Smooth muscle cell (in vitro differentiated cells): ENCODE data around the gene RPLP2. TPM values are rescaled to one million over a fixed set of nuclear protein-coding genes. Genes with fewer than 3 reads are reported as not detected.

Experiments used
- DNase-seq: peaks from one replicate; lab custom pipeline; 2025; ENCODE audit not compliant: unreplicated experiment; lab: John Stamatoyannopoulos, UW
- H2AFZ ChIP-seq: fragments of 200-600 bp; sonication (generic); 2 replicates; pipeline ENCODE4 v1.6.0; 2016; ENCODE audit warnings: antibody characterized with exemption, low read depth, mild to moderate bottlenecking
- H3F3A ChIP-seq: fragments of 200-600 bp; sonication (generic); 2 replicates; pipeline ENCODE4 v1.6.0; 2017; ENCODE audit warnings: antibody characterized with exemption, low read depth
- H3K27ac ChIP-seq: fragments of 200-600 bp; sonication (generic); 2 replicates; pipeline ENCODE4 v1.5.1; 2016; ENCODE audit warnings: low read depth, mild to moderate bottlenecking
- H3K27me3 ChIP-seq: fragments of 200-600 bp; sonication (generic); 2 replicates; pipeline ENCODE4 v1.6.1; 2016; ENCODE audit warnings: low read depth, mild to moderate bottlenecking
- H3K36me3 ChIP-seq: fragments of 200-600 bp; sonication (generic); 2 replicates; pipeline ENCODE4 v1.5.1; 2016; ENCODE audit warnings: low read depth
- H3K4me1 ChIP-seq: fragments of 200-600 bp; sonication (generic); 2 replicates; pipeline ENCODE4 v1.5.1; 2016; ENCODE audit warnings: low read depth
- H3K4me2 ChIP-seq: fragments of 200-600 bp; sonication (generic); 2 replicates; pipeline ENCODE4 v1.6.0; 2016; ENCODE audit warnings: mild to moderate bottlenecking
- H3K4me3 ChIP-seq: fragments of 200-600 bp; sonication (generic); 2 replicates; pipeline ENCODE4 v1.5.1; 2016; ENCODE audit warnings: mild to moderate bottlenecking
- H3K79me2 ChIP-seq: fragments of 200-600 bp; sonication (generic); 2 replicates; pipeline ENCODE4 v1.6.0; 2016; ENCODE audit warnings: low read depth, mild to moderate bottlenecking
- H3K9ac ChIP-seq: fragments of 200-600 bp; sonication (generic); 2 replicates; pipeline ENCODE4 v1.6.0; 2016; ENCODE audit warnings: low read depth
- H3K9me3 ChIP-seq: fragments of 200-600 bp; sonication (generic); replicated peaks from 2 replicates; pipeline ENCODE4 v1.5.1; 2016; ENCODE audit warnings: low read depth
- H4K20me1 ChIP-seq: fragments of 200-600 bp; sonication (generic); 2 replicates; pipeline ENCODE4 v1.6.0; 2016; ENCODE audit warnings: low read depth
- WGBS: methylation state at CpG from one replicate; pipeline ENCODE4 v1.1.7; 2016; ENCODE audit warnings: low lambda C conversion rate; 5-methylcytosine and 5-hydroxymethylcytosine counted together
- polyA plus RNA-seq: library from polyadenylated mRNA; unstranded; fragments of >200 nt; fragmentation: Nextera tagmentation; extraction: Ambion mirVana; gene quantifications from 2 replicates; pipeline ENCODE4 v1.2.1, GENCODE V29; 2016
- total RNA-seq: library from RNA; depleted of rRNA; stranded (reverse); fragments of >200 nt; gene quantifications from 2 replicates; pipeline ENCODE4 v1.2.3, GENCODE V29; 2014
- TF ChIP-seq, protein P1 (sequence below): fragments of 200-600 bp; sonication (generic); IDR thresholded peaks from 2 replicates; pipeline ENCODE4 v1.5.1; 2017; ENCODE audit warnings: borderline replicate concordance, mild to moderate bottlenecking, antibody characterized with exemption; ENCODE audit not compliant: insufficient read depth, poor library complexity, severe bottlenecking

The RPLP2 gene
- total and polyA plus RNA-seq, 2 experiments from 2014 or later, result 472 to 622 TPM

DNA sequence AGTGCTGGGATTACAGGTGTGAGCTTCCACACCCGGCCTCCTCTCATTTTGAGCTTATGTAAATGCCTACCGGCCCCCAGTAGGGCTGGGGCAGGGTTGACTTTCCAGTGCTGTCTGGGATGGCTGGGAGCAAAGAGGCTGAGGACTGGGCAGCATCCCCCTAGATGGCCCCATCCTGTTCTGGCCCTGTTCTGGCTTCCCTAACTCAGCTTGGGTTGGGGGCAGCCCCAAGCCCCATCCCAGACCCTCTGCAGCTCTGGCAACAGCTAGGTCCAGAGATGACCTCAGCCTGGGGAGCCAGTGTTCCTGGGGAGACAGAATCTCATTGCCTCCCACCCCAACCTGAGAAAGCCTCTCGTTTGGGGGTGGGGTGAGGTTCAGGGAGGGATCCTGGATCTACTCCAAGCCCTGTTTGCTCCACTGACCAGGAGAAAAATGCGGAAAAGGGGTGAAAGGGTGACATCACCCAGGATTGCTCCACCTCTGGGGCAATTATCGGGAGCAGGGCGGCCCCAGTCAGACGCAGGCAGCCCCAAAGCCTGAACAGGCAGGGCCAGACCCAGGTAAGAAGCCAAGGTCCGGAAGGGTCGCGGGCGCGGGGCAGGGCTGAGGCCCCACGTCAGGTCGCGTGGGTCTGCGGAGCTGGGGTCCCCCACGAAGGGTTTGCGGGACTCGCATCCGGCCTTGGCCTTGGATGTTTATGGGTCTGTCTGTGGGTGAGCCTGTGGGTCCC is 8.8 kb downstream of the RPLP2 start, which contains the start of gene PNPLA2:
PNPLA2 (plus strand) TSS at position 519 of the 733 bp plus-strand sequence. CDS start 805 bp downstream, outside the sequence.
- Histone ChIP-seq H3K36me3 (no peaks in the 10 kb centered on the region), H3F3A (no peaks in the 10 kb centered on the region), H3K9ac (peak within 1 kb of the TSS; percentile 97), H3K79me2 (peaks cover 13% of the 10 kb centered on the region), H2AFZ (peak within 1 kb of the TSS; percentile 63), H3K4me2 (peak within 1 kb of the TSS; percentile 100), H3K4me1 (peaks cover 10% of the 10 kb centered on the region), H3K27ac (peak within 1 kb of the TSS; percentile 83), H3K4me3 (peak within 1 kb of the TSS; percentile 96), H3K9me3 (no peaks in the 10 kb centered on the region), H3K27me3 (no peaks in the 10 kb centered on the region), H4K20me1 (peaks cover 34% of the 10 kb centered on the region)
- 55% methylated on average over 20 of the region's 20 CpGs for WGBS
- TF ChIP-seq, protein P1, sequence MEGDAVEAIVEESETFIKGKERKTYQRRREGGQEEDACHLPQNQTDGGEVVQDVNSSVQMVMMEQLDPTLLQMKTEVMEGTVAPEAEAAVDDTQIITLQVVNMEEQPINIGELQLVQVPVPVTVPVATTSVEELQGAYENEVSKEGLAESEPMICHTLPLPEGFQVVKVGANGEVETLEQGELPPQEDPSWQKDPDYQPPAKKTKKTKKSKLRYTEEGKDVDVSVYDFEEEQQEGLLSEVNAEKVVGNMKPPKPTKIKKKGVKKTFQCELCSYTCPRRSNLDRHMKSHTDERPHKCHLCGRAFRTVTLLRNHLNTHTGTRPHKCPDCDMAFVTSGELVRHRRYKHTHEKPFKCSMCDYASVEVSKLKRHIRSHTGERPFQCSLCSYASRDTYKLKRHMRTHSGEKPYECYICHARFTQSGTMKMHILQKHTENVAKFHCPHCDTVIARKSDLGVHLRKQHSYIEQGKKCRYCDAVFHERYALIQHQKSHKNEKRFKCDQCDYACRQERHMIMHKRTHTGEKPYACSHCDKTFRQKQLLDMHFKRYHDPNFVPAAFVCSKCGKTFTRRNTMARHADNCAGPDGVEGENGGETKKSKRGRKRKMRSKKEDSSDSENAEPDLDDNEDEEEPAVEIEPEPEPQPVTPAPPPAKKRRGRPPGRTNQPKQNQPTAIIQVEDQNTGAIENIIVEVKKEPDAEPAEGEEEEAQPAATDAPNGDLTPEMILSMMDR, result no peak
- DNase-seq, result no peak

DNA sequence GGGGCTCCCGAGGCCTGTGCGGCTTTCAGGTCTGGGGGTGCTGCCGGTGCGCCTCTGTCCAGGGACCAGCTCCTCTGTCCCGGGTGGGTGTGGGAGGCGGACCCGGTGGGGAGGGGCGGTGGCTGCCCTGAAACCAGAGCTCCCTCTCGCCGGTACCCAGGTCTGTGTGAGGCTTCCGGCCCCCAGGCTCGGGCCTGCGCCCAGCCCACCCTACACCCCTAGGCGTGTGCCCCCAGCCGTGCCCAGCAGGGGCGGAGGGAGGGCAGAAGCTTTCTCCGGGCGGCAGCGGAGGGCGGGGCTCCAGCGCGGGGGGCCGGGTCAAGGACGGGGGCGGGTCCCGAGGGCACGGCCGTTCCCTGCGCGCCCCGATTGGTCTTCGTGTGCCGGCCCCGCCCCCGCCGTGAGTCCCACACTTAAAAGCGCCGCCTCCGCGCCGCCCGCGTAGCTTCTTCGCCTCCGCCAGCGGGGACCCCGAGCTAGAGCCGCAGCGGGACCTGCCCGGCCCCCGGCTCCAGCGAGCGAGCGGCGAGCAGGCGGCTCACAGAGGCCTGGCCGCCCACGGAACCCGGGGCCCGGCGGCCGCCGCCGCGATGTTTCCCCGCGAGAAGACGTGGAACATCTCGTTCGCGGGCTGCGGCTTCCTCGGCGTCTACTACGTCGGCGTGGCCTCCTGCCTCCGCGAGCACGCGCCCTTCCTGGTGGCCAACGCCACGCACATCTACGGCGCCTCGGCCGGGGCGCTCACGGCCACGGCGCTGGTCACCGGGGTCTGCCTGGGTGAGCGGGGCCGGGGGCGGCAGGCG is 9.6 kb downstream of the RPLP2 start:
- TF ChIP-seq, protein P1, result no peak
- DNase-seq, result peak; percentile 79
- H3K4me3 ChIP-seq, result peak overlapping the region; percentile 96
- H3K27ac ChIP-seq, result peak overlapping the region; percentile 83
- H4K20me1 ChIP-seq, result peaks cover 34% of the 10 kb centered on the region
- peak overlapping the region; percentile 63 for H2AFZ ChIP-seq
- WGBS, result 4% methylated on average over 54 of the region's 96 CpGs
- no peaks in the 10 kb centered on the region for H3K9me3 ChIP-seq
- no peaks in the 10 kb centered on the region for H3K27me3 ChIP-seq
- peak overlapping the region; percentile 97 for H3K9ac ChIP-seq
- peak overlapping the region; percentile 100 for H3K4me2 ChIP-seq
- no peaks in the 10 kb centered on the region for H3K36me3 ChIP-seq
- peaks cover 13% of the 10 kb centered on the region for H3K79me2 ChIP-seq
- H3F3A ChIP-seq, result no peaks in the 10 kb centered on the region
- peaks cover 10% of the 10 kb centered on the region for H3K4me1 ChIP-seq

DNA sequence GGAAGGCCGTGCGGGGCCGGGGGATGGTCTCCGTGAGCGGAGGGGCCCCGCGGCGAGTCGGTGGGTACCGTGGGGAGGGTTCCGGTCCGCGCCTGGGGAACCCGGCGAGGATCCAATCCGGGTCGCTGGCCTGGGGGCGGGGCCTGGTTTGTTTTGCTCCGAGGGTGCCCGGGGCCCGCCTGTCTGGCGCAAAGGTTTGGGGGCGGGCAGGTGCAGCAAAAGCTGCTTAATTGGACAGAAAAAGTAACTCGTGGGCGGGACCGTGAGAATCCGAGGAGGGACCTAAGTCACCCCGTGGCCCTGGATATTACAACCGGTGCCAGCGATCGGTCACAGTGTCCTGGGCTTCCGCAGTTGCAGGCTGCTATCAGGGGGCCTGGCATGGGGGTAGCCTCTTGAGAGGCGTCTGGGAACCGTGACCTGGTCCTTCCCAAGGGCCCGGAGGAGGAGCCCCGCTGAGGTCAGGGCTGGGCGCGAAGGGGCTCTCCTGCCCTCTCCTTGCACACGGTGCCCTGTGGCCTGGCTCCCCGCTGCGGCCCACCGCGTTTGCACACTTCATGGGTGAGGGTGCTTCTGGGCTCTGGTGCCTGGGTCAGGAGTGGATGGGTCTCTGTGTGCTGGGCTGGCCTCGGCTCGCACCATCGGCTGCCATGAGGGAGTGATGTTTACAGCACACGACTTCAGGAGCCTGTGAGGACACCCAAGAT is 10.3 kb downstream of the RPLP2 start:
- Histone ChIP-seq H3K4me3 (peak overlapping the region; percentile 96), H3K27me3 (peaks cover 2% of the 10 kb centered on the region), H4K20me1 (peaks cover 35% of the 10 kb centered on the region), H3K9me3 (no peaks in the 10 kb centered on the region), H3K36me3 (no peaks in the 10 kb centered on the region), H3F3A (no peaks in the 10 kb centered on the region), H3K4me1 (peaks cover 10% of the 10 kb centered on the region), H3K79me2 (peaks cover 13% of the 10 kb centered on the region), H2AFZ (peak overlapping the region; percentile 58), H3K4me2 (peak overlapping the region; percentile 100), H3K9ac (peak overlapping the region; percentile 97), H3K27ac (peak overlapping the region; percentile 83)
- 13% methylated on average over 44 of the region's 47 CpGs for WGBS
- DNase-seq, result no peak
- TF ChIP-seq, protein P1, result no peak
